OCI-LY1 (cell line): ENCODE data around the gene ZIM2.

Experiments
- H2AFZ ChIP-seq: fragments of 200-600 bp; sonication (generic), shearing (Covaris generic); 2 replicates; pipeline ENCODE4 v1.6.0; 2014; ENCODE audit warnings: antibody characterized with exemption, mild to moderate bottlenecking, low read length
- H3F3A ChIP-seq: fragments of 200-600 bp; sonication (generic), shearing (Covaris generic); 2 replicates; pipeline ENCODE4 v1.6.0; 2014; ENCODE audit warnings: mild to moderate bottlenecking, antibody characterized with exemption, low read length, moderate library complexity; ENCODE audit not compliant: insufficient read depth
- H3K27ac ChIP-seq: fragments of 200-600 bp; sonication (generic); 2 replicates; pipeline ENCODE4 v1.5.1; 2014; ENCODE audit warnings: low read length, mixed run types, mild to moderate bottlenecking, low read depth; ENCODE audit not compliant: poor library complexity, severe bottlenecking
- H3K27me3 ChIP-seq: fragments of 200-600 bp; sonication (generic); 2 replicates; pipeline ENCODE4 v1.6.0; 2014; ENCODE audit warnings: antibody characterized with exemption, mild to moderate bottlenecking, low read length, moderate library complexity; ENCODE audit not compliant: insufficient read depth
- H3K36me3 ChIP-seq: fragments of 200-600 bp; sonication (generic); 2 replicates; pipeline ENCODE4 v1.6.1; 2014; ENCODE audit warnings: mild to moderate bottlenecking, antibody characterized with exemption, low read length, moderate library complexity, mixed read lengths; ENCODE audit not compliant: insufficient read depth
- H3K4me1 ChIP-seq: fragments of 200-600 bp; sonication (generic); 2 replicates; pipeline ENCODE4 v1.5.1; 2014; ENCODE audit warnings: mild to moderate bottlenecking, low read length, moderate library complexity; ENCODE audit not compliant: insufficient read depth, severe bottlenecking
- H3K4me2 ChIP-seq: fragments of 200-600 bp; sonication (generic), shearing (Covaris generic); 2 replicates; pipeline ENCODE4 v1.6.1; 2014; ENCODE audit warnings: low read length
- H3K4me3 ChIP-seq: fragments of 200-600 bp; sonication (generic); 2 replicates; pipeline ENCODE4 v1.5.1; 2014; ENCODE audit warnings: low read length, low read depth, mild to moderate bottlenecking, mixed read lengths; ENCODE audit not compliant: poor library complexity, severe bottlenecking
- H3K79me2 ChIP-seq: fragments of 200-600 bp; shearing (Covaris generic); 2 replicates; pipeline ENCODE4 v1.6.1; 2016; ENCODE audit warnings: mixed run types, low read length, mixed read lengths; ENCODE audit not compliant: insufficient read depth
- H3K9ac ChIP-seq: fragments of 200-600 bp; sonication (generic), shearing (Covaris generic); 2 replicates; pipeline ENCODE4 v1.6.1; 2014; ENCODE audit warnings: mild to moderate bottlenecking, low read length, mixed read lengths
- H3K9me2 ChIP-seq: fragments of 200-600 bp; sonication (generic), shearing (Covaris generic); 2 replicates; pipeline ENCODE4 v1.6.1; 2014; ENCODE audit warnings: low read depth, mild to moderate bottlenecking, low read length, mixed read lengths
- H3K9me3 ChIP-seq: fragments of 200-600 bp; shearing (Covaris generic); 2 replicates; pipeline ENCODE4 v1.6.1; 2014; ENCODE audit warnings: low read length, mixed read lengths
- H4K20me1 ChIP-seq: fragments of 200-600 bp; sonication (generic), shearing (Covaris generic); 2 replicates; pipeline ENCODE4 v1.6.0; 2016; ENCODE audit warnings: mild to moderate bottlenecking, low read length; ENCODE audit not compliant: insufficient read depth
- EZH2 ChIP-seq: fragments of 200-600 bp; sonication (generic), shearing (Covaris generic); IDR thresholded peaks from 2 replicates; pipeline ENCODE4 v1.8.0; 2017; ENCODE audit warnings: borderline replicate concordance, mixed run types, mild to moderate bottlenecking, antibody characterized with exemption, low read length, moderate library complexity, mixed read lengths
- TF ChIP-seq, protein P1 (sequence below): fragments of 200-600 bp; sonication (generic), shearing (Covaris generic); IDR thresholded peaks from 2 replicates; pipeline ENCODE4 v1.5.1; 2017; ENCODE audit warnings: mild to moderate bottlenecking, antibody characterized with exemption, low read length, moderate library complexity, mixed read lengths

The ZIM2 gene

DNA sequence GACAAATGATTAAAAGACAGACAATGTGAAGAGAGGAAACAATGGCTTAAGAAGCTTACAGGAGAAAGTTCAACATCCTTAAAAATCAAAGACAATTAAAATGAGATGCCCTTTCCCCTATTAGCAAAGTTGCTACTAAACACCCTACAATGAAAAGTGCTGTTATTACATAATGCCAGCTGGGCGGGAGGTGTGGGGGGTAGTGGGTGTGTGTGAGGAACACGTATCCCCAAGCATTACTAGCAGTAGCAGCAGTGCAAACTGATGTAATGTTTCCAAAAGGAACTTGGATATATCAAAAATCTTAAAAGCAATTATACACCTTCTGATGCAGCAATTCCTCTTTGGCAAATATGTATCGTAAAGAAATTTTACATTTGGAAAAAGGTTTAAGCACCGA is 70.9 kb downstream of the ZIM2 start:
- H3K4me3 ChIP-seq = no peak overlapping the region
- 0 out of 2 replicates have a peak, but pooled peaks cover 6% of the 10 kb centered on the region for H3K9me3 ChIP-seq
- no peak overlapping the region for H2AFZ ChIP-seq
- no peaks in the 10 kb centered on the region for H3F3A ChIP-seq
- no peaks in the 10 kb centered on the region for H4K20me1 ChIP-seq
- H3K4me1 ChIP-seq = no peaks in the 10 kb centered on the region
- no peak overlapping the region for H3K4me2 ChIP-seq
- H3K27me3 ChIP-seq = no peaks in the 10 kb centered on the region
- no peaks in the 10 kb centered on the region for H3K9me2 ChIP-seq
- TF ChIP-seq EZH2 = no peak
- TF ChIP-seq, protein P1, sequence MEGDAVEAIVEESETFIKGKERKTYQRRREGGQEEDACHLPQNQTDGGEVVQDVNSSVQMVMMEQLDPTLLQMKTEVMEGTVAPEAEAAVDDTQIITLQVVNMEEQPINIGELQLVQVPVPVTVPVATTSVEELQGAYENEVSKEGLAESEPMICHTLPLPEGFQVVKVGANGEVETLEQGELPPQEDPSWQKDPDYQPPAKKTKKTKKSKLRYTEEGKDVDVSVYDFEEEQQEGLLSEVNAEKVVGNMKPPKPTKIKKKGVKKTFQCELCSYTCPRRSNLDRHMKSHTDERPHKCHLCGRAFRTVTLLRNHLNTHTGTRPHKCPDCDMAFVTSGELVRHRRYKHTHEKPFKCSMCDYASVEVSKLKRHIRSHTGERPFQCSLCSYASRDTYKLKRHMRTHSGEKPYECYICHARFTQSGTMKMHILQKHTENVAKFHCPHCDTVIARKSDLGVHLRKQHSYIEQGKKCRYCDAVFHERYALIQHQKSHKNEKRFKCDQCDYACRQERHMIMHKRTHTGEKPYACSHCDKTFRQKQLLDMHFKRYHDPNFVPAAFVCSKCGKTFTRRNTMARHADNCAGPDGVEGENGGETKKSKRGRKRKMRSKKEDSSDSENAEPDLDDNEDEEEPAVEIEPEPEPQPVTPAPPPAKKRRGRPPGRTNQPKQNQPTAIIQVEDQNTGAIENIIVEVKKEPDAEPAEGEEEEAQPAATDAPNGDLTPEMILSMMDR = no peak
- no peaks in the 10 kb centered on the region for H3K79me2 ChIP-seq
- no peak overlapping the region for H3K27ac ChIP-seq
- H3K9ac ChIP-seq = no peak overlapping the region
- H3K36me3 ChIP-seq = no peaks in the 10 kb centered on the region

DNA sequence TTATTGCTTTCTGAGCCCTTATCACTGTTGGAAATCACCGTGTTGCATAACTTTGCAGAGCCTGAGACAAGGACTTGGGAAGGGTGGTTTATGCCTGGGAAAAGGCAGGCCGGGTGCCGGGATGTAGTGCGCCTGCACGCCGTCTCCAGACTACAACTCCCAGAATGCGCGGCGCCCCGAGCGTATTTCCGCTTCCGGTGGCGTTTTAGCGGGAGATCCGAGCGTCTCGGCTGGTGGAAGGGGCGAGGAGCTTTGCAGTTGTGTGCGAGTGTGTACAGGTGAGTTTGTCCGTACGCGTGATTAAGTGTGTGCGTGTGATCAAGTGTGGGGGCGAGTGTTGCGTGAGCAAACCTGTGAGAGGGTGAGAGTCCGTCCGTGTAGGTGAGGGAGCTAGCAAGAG is 75.4 kb downstream of the ZIM2 start:
- H3K79me2 ChIP-seq = no peaks in the 10 kb centered on the region
- H2AFZ ChIP-seq = no peak overlapping the region
- TF ChIP-seq EZH2 = no peak
- TF ChIP-seq, protein P1 = no peak
- no peaks in the 10 kb centered on the region for H3K27me3 ChIP-seq
- H3K36me3 ChIP-seq = no peaks in the 10 kb centered on the region
- no peak overlapping the region for H3K27ac ChIP-seq
- H3K9me3 ChIP-seq = 0 out of 2 replicates have a peak, but pooled peaks cover 6% of the 10 kb centered on the region
- no peak overlapping the region for H3K4me3 ChIP-seq
- H3K9me2 ChIP-seq = no peaks in the 10 kb centered on the region
- no peaks in the 10 kb centered on the region for H3F3A ChIP-seq
- H3K4me1 ChIP-seq = no peaks in the 10 kb centered on the region
- H3K4me2 ChIP-seq = no peak overlapping the region
- no peak overlapping the region for H3K9ac ChIP-seq
- no peaks in the 10 kb centered on the region for H4K20me1 ChIP-seq

DNA sequence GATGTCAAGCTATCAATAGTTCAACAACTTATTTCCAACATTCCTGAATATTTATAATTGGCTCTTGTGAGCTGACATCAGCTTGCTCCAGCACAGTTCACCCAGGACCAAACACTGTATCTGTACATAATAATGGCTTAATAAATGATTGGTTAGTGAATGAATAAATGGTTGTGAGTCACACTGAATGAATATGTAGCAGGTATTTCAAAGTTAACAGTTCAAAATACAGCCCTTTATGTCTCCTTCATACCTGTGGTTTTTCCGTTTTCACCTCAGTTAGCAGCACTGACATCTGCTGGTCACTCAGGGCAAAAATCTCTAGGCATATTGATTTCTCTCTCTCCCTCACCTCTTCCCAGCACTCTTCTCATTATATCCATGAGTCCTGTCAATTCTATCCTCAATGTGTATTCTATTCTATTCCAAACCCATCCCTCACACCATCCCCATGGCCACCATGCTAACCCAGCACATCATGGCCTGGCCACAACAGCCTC is 76.3 kb downstream of the ZIM2 start:
- Histone ChIP-seq H4K20me1 (no peaks in the 10 kb centered on the region), H2AFZ (no peak overlapping the region), H3K9ac (no peak overlapping the region), H3K36me3 (no peaks in the 10 kb centered on the region), H3K4me1 (no peaks in the 10 kb centered on the region), H3K9me2 (no peaks in the 10 kb centered on the region), H3K4me2 (no peak overlapping the region), H3K27ac (no peak overlapping the region), H3K4me3 (no peak overlapping the region), H3K27me3 (no peaks in the 10 kb centered on the region), H3K79me2 (no peaks in the 10 kb centered on the region), H3F3A (no peaks in the 10 kb centered on the region), H3K9me3 (0 out of 2 replicates have a peak, but pooled peaks cover 6% of the 10 kb centered on the region)
- TF ChIP-seq, protein P1 = peak; percentile 18; the same call in 1 of the 2 replicates
- TF ChIP-seq EZH2 = no peak
